Heart right ventricle (tissue), 16 donors: Measurements from ENCODE around the gene S100A11. TPM values are rescaled to one million over a fixed set of nuclear protein-coding genes. Genes with fewer than 3 reads are reported as not detected.

Source experiments
- ATAC-seq, 8 donors: fragments of 200-7000 bp; cut with Tn5 transposase; one replicate each; pipeline ENCODE4 v1.9.1; 2020; ENCODE audit warnings: mild to moderate bottlenecking in 8 of 8, moderate library complexity in 8 of 8, moderate number of reproducible peaks in 1 of 8
- DNase-seq, 2 donors: peaks; one replicate each; pipeline ENCODE4 v3.0.0-alpha.2; 2020
- H3K27ac ChIP-seq, 10 donors: fragments of 200-600 bp; sonication (generic) in 2 of 10; one replicate each; pipeline versions ENCODE4 v1.5.0 to v1.8.0; 2020 to 2022; ENCODE audit warnings: mild to moderate bottlenecking in 3 of 10
- H3K27me3 ChIP-seq, 7 donors: fragments of 200-600 bp; one replicate each; pipeline ENCODE4 v1.8.0; 2021 to 2022; ENCODE audit warnings: mild to moderate bottlenecking in 2 of 7
- H3K36me3 ChIP-seq, 9 donors: fragments of 200-600 bp; sonication (generic) in 1 of 9; one replicate each; pipeline versions ENCODE4 v1.5.0 to v1.8.0; 2020 to 2022; ENCODE audit warnings: mild to moderate bottlenecking in 2 of 9
- H3K4me1 ChIP-seq, 9 donors: fragments of 200-600 bp; sonication (generic) in 1 of 9; one replicate each; pipeline versions ENCODE4 v1.5.0 to v1.8.0; 2020 to 2022; ENCODE audit warnings: mild to moderate bottlenecking in 4 of 9
- H3K4me3 ChIP-seq, 10 donors: fragments of 200-600 bp; sonication (generic) in 2 of 10; one replicate each; pipeline versions ENCODE4 v1.5.0 to v1.8.0; 2020 to 2022; ENCODE audit warnings: mild to moderate bottlenecking in 7 of 10, moderate library complexity in 2 of 10
- H3K9me3 ChIP-seq, 11 donors: fragments of 200-600 bp in 10 of 11; sonication (generic) in 2 of 11; one replicate each; pipeline versions ENCODE4 v1.5.0 to v1.8.0; 2013 to 2022; ENCODE audit warnings: mild to moderate bottlenecking in 2 of 11, control low read depth in 1 of 11, moderate library complexity in 1 of 11
- WGBS, 2 donors: extraction: QIAGEN DNeasy Blood & Tissue Kit; methylation state at CpG; one replicate each; pipeline ENCODE4 v1.1.7; 2013; ENCODE audit warnings: inconsistent platforms in 1 of 2; 5-methylcytosine and 5-hydroxymethylcytosine counted together
- intact Hi-C, 10 donors: fragments of 100-400 bp; cut with DNase I; formaldehyde crosslinking; loops; one replicate each; pipeline versions ENCODE4 v1.11.1 to v1.14.2; 2022
- polyA plus RNA-seq, 2 donors: library from polyadenylated mRNA; stranded (reverse); fragments of 200-250 nt; gene quantifications; one replicate each; pipeline ENCODE4 v1.2.3, GENCODE V29; 2013
- total RNA-seq, 10 donors: library from RNA; stranded (reverse); fragmentation: NEBNext Ultra II Directional in 3 of 10; extraction: Animal tissue kit (Norgen Biotek cat#: 25700) in 3 of 10; gene quantifications; one replicate each; pipeline versions ENCODE4 v1.2.1 to v1.2.4, GENCODE V29; 2021 to 2023
- TF ChIP-seq, protein P1 (sequence below), 9 donors: fragments of 200-600 bp; sonication (generic) in 2 of 9; IDR thresholded peaks; one replicate each; pipeline versions ENCODE4 v1.5.0 to v1.8.0; 2021 to 2022; ENCODE audit warnings: antibody characterized with exemption in 9 of 9, mild to moderate bottlenecking in 5 of 9, moderate library complexity in 1 of 9
- donor health status: Arrhythmogenic right ventricular cardiomyopathy.
- donor health status: ischemic (EF 13 %, LVEDD 7.1; RV severe dilation, severe dysfunction).
- donor health status: healthy with polysubstance abuse.
- donor health status: DM: no; HTN: yes; CAD: no.
- donor health status: DM: no; HTN: no; CAD: no.
- donor health status: ischemic (EF 25% LVEDD 6.9; RV normal size, moderate dysfunction).
- donor health status: ischemic (EF 25% LVEDD 5.7; RV mildly dilated, moderate dysfunction).
- donor health status: healthy.
- donor health status: DM: yes; HTN: yes; CAD: no.
- donor health status: Ischemic cardiomyopathy.
- donor health status: ischemic (EF 35%, LVEDD 5.7; RV mildly dilated, moderate dysfunction).
- donor health status: nonischemic (EF 11% LVEDD 7.7; RV severe dilation, severe dysfunction).
- donor health status: DM: yes; HTN: yes; CAD: no.
- donor health status: PGD.
- donor health status: ischemic (EF 29% LVEDD 5.4; RV normal size, mild dysfunction).
- donor health status: nonischemic (EF 23%, LVEDD 6.1; RV moderate dilation, normal function).

S100A11 gene
- total and polyA plus RNA-seq, 12 donors = 41.4 to 593 (median 56.7) TPM

DNA sequence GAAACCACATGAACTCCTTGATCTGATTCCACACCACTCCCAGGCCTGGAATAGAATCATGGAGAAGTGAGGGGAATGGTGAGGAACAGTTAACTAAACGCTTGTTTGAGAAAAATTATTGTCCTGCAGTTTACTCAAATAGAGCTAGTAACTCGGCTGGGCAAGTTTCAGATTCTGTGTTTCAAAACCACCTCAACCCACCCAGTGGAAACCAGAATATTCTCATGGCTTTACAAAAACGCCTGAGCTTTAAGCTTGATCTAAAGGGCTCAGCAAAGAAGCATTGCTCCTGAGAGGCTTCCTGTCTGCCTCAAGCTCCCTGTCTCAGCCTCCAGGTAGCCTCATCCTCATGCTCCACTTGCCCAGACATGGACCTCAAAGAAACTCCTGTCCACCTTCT is 35.5 kb upstream of the S100A11 start:
- intact Hi-C loops = no loop called here
- no peaks in the 10 kb centered on the region for H3K4me1 ChIP-seq
- ATAC-seq (no peak), DNase-seq (no peak)
- no peak overlapping the region for H3K4me3 ChIP-seq
- H3K27ac ChIP-seq = no peak overlapping the region
- no peaks in the 10 kb centered on the region for H3K9me3 ChIP-seq
- H3K27me3 ChIP-seq = peaks cover 0 to 65% (median 28%) of the 10 kb centered on the region in 7 donors
- H3K36me3 ChIP-seq = no peaks in the 10 kb centered on the region
- 79 to 84% methylated on average over 3 of the region's 3 CpGs for WGBS, 2 donors
- TF ChIP-seq, protein P1, sequence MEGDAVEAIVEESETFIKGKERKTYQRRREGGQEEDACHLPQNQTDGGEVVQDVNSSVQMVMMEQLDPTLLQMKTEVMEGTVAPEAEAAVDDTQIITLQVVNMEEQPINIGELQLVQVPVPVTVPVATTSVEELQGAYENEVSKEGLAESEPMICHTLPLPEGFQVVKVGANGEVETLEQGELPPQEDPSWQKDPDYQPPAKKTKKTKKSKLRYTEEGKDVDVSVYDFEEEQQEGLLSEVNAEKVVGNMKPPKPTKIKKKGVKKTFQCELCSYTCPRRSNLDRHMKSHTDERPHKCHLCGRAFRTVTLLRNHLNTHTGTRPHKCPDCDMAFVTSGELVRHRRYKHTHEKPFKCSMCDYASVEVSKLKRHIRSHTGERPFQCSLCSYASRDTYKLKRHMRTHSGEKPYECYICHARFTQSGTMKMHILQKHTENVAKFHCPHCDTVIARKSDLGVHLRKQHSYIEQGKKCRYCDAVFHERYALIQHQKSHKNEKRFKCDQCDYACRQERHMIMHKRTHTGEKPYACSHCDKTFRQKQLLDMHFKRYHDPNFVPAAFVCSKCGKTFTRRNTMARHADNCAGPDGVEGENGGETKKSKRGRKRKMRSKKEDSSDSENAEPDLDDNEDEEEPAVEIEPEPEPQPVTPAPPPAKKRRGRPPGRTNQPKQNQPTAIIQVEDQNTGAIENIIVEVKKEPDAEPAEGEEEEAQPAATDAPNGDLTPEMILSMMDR (IDR thresholded peaks at IDR 0.05) = no peak

DNA sequence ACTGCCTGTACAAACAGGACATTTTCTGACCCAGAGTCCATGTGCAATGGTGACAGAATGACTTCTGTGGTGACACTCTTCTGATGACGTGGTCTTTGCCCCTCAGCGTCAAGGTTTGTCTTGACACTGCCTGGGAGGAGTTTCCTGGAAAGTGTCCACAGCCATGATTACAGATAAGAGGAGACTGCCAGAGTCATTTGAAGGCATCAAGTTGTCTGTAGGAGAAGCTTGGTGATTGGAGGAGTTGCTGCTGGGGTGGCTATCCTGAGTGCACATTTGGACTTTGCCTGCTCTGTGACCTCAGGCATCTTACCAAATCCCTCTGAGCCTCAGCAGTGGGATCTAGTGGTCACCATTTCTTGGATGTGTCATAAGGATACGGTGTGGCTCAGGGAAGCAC is 34.3 kb upstream of the S100A11 start:
- TF ChIP-seq, protein P1 (IDR thresholded peaks at IDR 0.05) = no peak
- intact Hi-C loops = no loop called here
- H3K36me3 ChIP-seq = no peaks in the 10 kb centered on the region
- H3K27ac ChIP-seq = no peak overlapping the region
- H3K4me3 ChIP-seq = no peak overlapping the region
- DNase-seq (no peak), ATAC-seq (no peak)
- no peaks in the 10 kb centered on the region for H3K9me3 ChIP-seq
- peaks cover 0 to 70% (median 28%) of the 10 kb centered on the region in 7 donors for H3K27me3 ChIP-seq
- WGBS, 2 donors = 49 to 50% methylated on average over 3 of the region's 3 CpGs
- H3K4me1 ChIP-seq = no peaks in the 10 kb centered on the region

DNA sequence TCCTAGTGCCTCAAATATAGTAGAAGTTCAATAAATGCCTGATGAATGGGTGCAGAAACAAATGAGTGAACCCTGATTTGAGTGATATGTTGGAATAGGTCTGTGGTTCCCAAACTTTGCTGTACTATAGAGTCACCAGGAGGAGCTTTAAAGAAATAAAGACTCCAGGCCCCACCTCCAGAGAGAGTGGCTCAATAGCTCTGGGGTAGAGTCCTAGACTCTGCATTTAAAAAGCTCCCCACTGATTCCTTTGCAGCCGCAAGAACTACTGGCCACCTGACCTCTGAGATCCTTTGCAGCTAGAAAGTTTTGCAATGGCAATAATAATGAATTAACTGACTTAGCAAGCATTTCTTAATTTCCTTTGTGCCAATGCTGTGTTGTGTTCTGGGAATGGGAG is 31.1 kb upstream of the S100A11 start:
- no peaks in the 10 kb centered on the region for H3K36me3 ChIP-seq
- TF ChIP-seq, protein P1 (IDR thresholded peaks at IDR 0.05) = no peak
- ATAC-seq = no peak
- 49 to 50% methylated on average over 1 of the region's 1 CpG for WGBS, 2 donors
- H3K4me1 ChIP-seq = no peaks in the 10 kb centered on the region
- intact Hi-C loops = loop anchor here in 2 of 10 donors (5.0 to 10.0 kb wide), 2 partner anchors 114 to 387 kb away; no protein-coding TSS in a partner anchor
- no peak for DNase-seq
- H3K9me3 ChIP-seq = no peaks in the 10 kb centered on the region
- H3K4me3 ChIP-seq = no peak overlapping the region
- H3K27ac ChIP-seq = no peak overlapping the region
- H3K27me3 ChIP-seq = peaks cover 0 to 58% (median 26%) of the 10 kb centered on the region in 7 donors

DNA sequence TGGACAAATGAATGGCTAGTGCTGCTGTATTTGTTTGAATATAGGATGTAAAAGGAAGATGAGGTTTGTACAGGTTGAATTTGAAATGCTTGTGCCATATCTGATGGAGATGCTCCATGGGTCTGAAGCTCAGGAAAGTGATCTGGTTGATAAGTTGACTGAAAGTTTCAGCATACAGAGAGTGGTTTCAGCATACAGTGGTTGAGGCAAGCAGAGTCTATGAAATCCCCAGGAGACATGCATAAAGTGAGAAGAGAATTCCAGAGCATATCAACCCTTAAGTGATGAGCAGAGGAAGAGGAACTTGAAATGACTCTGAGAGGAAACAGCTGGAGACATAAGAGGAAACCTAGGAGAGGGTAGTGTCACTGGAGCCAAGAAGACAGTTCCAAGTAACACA is 30.3 kb upstream of the S100A11 start:
- no peaks in the 10 kb centered on the region for H3K4me1 ChIP-seq
- H3K4me3 ChIP-seq = no peak overlapping the region
- H3K27ac ChIP-seq = no peak overlapping the region
- H3K9me3 ChIP-seq = no peaks in the 10 kb centered on the region
- TF ChIP-seq, protein P1 (IDR thresholded peaks at IDR 0.05) = no peak
- peaks cover 0 to 54% (median 25%) of the 10 kb centered on the region in 7 donors for H3K27me3 ChIP-seq
- DNase-seq (no peak), ATAC-seq (no peak)
- H3K36me3 ChIP-seq = no peaks in the 10 kb centered on the region
- intact Hi-C loops = loop anchor here in 2 of 10 donors (5.0 to 10.0 kb wide), 2 partner anchors 115 to 388 kb away; no protein-coding TSS in a partner anchor
